ENCODE data around the gene URM1. TPM values are rescaled to one million over a fixed set of nuclear protein-coding genes. Genes with fewer than 3 reads are reported as not detected.
"Not testable (repeated sequence)": the region's sequence is repeated elsewhere in the genome, so short reads cannot be mapped to it uniquely, and the experiment has no call there.

URM1 gene
- polyA plus RNA-seq, 5 donors: 56.5 to 66.1 (median 58.7) TPM

DNA sequence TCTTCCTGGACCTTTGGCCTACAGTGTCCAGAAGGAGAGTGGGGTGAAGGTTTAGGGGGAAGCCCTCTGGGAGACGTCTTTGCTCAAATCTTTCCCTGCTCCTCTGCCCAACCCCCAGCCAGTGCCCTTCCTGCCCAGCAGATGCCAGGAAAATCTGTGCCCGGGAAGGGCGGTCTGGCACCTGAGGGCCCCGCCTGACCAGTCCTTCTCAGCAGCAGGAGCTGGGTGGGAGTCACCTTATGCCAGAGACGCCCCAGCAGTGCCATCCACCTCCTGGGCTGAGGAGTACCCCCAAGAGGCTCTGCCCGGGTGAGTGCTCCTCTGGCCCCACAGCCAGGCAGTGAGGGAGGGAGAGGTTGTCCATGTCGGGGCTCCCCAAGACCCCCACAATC lies 34.6 kb downstream of the URM1 start:
- no peak for DNase-seq

DNA sequence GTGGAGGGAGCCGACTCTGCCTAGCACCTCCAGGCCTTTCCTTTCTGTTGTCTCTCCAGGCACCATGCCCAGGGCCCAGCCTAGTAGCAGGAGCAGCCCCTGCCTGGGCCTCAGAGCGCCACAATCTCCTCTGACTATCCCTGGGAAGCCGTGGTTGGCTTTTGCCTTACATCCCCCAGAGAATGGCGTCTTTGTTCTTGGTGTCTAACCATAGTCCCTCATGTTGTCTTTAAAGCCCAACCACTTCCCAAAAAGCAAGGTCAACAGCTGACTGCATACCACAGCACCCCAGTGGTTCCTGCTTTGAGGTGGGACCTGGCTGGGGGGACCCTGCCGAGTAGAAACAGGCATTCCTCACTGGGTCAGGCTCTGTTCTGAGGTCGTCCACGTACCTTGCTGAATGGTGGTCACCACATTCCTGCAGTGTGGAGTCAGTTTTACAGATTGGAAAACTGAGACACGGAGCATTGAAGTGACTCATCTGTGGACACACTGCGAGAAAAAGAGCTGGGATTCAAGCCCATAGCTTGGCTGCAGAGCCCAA lies 35.7 kb downstream of the URM1 start:
- DNase-seq: no peak

DNA sequence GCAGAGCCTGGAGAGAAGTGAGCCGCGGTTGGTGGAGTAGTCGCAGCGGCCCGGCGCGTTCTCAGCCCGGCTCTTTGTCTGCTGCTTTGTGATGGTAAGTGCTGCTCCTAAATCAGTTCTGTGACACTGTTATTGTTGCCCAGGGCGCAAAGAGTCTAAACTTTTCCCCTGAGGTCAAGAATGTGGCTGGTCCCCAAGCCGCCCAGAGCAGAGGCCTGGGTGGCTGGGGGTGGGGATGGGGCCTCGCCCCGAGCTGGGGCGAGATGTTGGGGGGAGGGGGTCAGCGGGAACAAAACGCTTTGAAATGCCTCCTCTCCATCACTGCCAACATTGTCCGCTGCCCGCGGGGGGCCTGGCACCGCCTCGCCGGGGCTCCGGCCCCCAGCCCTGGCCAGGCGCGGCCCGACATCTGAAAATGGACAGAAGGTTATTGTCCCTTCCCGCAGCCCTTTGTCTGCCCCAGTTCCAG lies 37.8 kb downstream of the URM1 start:
- DNase-seq: no peak

DNA sequence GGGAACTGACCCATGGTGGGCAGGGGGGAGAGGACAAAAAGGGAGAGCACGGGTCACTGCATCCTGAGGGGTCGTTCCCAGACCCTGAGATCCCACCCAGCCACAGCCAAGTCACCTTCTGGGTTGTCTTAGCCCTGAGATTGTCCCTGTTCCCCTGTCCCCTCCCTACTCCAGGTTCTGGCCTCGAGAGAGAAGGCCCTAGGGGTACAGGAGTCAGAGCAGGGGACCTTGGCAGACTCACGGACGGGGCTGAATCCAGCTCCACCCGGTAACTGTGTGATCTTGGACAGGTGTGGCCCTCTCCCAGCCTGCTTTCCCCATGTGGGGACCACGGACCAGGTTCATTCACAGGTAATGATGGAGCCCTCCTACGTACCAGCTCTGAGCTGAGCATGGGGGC lies 38.3 kb downstream of the URM1 start:
- DNase-seq: no peak

DNA sequence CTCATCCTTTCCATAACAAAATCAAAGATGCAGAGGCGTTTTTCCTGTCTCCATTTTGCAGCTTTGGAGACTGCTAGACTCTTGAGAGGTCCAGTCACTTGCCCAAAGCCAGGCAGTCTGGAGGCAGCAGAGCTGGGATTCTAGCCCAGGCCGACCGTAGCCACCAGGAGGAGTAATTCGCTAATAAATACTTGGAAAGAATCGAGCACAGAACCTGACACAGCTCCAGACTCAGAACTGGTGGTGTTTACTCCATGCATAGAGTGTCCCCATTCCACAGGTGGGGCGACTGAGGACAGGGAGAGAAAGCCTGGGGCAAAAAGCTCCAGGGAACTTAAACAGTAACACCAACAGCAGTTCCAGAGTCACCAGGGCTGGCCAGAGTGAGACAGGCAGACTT lies 38.8 kb downstream of the URM1 start:
- no peak for DNase-seq

DNA sequence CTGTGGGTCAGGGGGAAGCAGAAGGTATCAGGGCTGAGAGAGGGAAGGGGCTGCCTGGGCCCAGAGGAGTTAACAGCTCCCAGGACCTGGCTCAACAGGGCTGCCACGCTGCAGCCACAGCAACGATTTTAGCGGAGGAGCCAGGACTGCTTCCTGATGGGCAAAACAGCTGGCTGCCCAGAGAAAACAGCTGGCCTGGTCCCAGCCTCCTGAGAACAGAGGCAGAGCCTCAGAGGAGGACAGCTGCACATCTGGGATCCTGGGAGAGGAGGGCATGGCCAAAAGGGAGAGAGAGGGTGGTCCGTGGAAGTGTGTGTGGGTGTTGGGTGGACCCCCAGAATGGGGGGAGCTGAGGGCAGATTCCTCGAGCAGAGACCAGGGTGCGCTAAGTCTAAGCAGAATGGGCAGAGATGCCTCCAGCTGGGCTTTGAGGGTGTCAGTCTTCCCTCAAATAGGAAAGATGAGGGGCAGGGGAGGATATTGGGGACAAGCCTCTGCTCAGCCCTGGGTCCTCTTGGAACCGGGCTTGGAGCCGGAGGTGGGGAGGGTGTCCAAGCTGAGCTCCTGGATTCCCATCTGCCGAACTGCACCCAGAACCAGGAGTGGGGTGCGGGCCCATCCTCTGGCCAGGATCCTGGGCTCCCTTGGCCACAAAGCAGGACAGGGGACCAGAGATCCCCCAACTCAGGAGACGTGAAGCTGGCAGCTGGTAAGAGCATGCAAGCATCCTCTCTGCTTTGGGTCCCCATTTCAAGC lies 40.4 kb downstream of the URM1 start:
- peak in 1 of 2 donors; percentile 37 for DNase-seq

DNA sequence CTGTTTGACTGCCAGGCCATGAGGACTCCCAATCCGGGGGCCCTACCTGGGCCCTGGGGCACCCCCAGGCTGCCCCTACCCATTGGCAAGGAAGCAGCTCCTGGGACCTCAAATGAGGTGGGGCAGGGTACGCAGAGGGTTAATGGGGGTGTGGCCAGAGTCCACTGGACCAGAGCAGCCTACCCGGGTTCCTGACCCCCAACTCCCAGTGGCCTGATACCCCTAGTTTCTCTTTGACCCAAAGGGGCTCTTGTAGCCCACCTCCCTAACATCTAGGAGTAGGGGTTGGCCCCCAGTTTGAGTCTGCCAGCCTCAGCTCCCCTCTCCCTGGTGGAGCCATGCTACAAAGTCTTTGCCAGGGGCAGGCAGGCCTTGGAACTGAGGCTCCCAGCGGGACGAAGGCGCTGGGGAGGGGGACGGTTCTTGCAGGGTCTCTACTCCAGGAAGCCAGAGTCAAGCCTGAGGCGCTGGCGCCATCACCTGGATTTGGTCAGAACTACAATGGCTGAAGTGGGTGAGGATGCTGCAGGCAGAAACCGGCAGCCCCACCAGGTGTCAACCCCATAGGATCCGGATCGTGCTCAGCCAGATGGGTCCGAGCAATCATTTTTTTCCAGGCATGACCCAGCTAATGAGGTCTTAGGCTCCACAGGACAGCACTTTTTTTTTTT lies 41.1 kb downstream of the URM1 start:
- peak in 1 of 2 donors; percentile 50 for DNase-seq

DNA sequence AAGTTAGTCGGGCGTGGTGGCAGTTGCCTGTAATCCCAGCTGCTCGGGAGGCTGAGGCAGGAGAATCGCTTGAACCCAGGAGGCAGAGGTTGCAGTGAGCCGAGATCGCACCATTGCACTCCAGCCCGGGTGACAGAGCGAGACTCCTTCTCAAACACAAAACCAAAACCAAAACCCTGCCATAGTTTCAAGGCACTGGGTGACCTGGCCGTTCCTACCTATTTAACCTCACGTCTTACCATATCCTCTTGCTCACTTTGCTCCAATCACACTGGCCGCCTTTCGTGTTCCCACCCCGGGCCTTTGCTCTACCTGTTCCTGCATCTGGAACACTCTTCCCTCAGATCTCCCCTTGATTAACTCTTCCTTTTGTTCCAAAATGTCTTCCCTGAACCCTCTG lies 42.6 kb downstream of the URM1 start:
- DNase-seq: not testable (repeated sequence)

DNA sequence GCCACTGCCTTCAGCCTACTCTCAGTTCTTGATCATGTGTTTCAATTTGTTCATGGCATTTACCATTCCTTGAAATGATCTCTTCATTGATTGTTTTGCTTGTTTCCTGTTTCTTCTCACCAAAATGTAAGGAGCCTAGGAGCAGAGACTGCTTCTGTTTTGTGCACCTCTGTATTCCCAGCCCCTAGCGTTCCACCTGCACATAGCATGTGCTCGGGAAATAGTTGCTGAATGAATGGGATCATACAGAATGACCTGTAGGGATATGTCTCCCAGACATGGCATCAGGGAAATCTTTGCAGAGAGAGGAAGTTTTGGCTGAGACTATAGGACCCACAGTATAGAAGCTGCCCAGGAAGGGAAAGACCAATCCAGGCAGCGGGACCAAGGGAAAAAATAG lies 43.3 kb downstream of the URM1 start:
- DNase-seq: no peak

DNA sequence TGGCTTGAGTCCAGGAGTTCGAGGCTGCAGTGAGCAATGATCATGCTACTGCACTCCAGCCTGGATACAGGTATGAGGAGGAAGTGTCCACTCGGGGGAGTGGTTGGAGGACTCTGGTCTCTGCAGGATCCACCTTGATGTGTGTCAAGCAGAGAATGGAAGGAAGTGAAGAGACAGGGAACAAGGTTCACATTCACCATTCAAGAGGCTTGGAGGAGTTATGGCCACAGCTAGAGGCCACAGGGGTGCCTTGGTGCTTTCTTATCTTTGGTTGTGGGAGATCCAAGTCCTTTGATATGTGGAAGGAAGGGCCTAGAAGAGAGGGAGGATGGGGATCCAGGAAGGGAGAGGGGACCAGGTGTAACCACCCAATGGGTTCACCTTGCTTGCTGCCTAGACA lies 44.1 kb downstream of the URM1 start:
- no peak for DNase-seq

DNA sequence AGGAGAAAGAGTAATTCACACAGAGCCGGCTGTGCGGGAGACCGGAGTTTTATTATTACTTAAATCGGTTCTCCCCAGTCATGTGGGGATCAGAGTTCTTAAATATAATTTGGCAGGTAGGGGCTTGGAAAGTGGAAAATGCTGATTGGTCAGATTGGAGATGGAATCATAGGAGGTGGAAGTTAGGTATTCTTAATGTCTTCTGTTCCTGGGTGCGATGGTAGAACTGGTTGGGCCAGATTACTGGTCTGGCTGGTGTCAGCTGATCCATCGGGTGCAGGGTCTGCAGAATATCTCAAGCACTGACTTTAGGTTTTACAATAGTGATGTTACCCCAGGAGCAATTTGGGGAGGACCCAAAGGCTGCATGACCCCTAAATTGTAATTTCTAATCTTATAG lies 44.8 kb downstream of the URM1 start:
- DNase-seq: no peak

DNA sequence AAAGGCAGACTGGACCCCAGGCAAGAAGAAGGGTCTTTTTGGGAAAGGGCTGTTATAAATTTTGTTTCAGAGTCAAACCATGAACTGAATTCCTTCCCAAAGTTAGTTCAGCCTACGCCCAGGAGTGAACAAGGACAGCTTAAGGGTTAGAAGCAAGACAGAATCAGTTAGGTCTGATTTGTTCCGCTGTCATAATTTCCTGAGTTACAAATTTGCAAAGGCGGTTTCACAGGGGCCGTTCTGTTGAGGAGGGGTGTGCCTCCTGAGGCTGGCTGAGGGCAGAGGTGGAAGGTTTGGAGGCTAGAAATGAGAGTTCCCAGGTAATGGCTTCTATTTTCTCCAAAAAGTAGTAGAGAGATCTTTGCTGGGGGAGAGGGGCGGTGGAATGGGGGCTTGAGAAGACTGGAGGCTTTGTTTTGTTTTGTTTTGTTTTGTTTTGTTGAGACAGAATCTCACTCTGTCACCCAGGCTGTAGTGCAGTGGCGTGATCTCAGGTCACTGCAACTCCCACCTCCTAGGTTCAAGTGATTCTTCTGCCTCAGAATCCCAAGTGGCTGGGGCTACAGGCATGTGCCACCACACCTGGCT lies 45.4 kb downstream of the URM1 start:
- no peak for DNase-seq

DNA sequence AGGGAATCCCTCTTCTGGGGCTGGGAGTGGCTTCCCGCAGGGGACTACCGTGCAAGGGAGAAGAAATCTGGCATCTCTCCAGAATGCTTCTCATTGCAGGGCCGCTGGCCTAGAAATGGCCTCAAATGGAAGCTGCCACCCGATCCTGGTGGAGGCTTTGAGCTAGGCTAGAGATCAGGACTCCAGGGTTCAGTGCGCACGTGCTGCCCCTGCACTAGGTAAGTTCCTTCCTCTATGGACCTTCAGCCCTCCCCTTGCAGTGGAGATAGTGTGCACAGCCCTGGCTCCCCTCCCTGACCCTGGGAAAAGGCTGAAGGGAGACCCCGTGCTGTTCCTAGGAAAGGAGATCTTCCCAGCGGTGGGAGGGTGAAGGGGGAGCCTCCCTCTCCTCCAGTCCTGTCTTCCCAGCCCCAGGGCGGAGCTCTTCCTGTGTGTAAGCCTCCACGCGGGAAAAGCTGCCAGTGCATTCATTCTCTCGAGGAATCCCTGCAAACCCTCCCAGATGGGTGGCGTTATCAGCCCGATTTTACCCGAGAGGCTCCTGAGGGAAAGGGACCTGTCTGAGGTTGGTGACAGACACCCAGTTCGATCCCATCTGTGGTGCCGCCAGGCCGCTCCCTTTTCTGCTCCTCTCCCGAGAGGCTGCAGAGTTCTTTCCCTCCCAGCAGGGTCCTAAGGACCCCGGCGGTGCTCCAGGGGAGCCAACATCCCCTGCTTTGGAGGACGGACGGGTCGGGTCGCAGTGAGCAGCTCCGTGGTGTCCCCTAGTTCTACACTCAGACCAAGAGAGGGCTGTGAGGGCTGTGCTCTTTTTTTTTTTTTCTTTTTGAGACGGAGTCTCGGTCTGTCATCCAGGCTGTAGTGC lies 48.1 kb downstream of the URM1 start:
- no peak for DNase-seq

DNA sequence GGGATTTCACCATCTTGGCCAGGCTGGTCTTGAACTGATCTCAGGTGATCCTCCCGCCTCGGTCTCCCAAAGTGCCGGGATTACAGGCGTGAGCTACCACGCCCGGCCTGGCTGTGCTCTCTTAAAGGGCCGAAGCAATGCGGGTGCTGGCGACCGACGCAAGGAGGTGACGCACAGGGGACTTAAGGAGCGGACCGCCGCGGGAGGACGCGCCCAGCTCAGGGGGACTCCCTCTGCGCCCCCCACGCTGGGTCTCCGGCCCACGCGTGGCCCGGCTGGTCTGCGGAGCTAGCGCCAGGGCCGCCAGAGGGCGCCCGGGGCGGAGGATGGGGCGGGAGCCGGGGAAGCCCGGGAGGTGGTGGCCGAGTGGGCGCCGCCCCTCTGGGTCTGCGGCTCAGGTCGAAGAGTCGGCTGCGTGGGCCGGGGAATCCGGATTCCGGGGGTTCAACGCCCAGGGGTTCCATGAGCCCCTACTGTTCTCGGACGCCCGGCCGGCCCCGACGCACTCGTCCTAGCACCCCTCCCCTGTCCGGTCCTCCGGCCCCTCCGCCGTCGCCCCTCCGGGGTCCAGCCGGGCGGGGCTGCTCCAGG lies 49.0 kb downstream of the URM1 start:
- DNase-seq: peak; percentile 72 to 73

DNA sequence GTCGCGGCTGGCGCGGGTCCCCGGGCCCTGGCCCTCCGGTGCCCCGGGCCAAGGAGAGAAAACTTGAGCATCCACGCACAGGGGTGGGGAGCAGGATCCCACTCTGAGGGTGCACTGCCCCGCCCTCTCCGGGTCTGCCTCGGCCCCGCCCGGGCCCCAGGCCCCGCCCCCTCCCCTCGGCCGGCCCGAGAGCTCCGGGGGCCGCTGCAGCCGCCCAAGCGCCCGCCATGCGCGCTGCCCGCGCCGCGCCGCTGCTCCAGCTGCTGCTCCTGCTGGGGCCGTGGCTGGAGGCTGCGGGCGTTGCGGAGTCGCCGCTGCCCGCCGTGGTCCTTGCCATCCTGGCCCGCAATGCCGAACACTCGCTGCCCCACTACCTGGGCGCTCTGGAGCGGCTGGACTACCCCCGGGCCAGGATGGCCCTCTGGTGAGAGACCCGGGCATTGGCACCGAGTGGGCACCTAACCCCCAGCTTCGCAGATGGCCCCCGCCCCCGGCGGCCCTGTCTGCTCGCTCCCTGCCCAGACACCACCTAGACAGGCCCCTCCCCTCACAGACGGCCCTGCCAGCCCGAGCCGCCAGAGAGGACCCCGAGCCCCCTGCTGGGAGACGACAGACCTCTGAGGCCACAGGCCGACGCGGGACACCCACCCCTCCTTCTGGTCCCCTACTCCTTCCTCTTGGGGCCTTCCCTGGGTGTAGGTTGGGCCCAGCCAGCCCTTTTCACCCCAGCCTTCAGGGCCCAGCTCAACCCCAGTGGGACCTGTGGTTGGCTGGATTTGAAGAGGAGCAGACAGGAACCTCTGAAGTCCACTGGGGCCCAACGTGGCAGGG lies 49.7 kb downstream of the URM1 start, which contains the start of gene CERCAM:
Gene CERCAM (plus strand): TSS at position 207 of the 831 bp plus-strand sequence. CDS start 21 bp downstream, at position 228.
- peak; percentile 42 to 70 for DNase-seq

DNA sequence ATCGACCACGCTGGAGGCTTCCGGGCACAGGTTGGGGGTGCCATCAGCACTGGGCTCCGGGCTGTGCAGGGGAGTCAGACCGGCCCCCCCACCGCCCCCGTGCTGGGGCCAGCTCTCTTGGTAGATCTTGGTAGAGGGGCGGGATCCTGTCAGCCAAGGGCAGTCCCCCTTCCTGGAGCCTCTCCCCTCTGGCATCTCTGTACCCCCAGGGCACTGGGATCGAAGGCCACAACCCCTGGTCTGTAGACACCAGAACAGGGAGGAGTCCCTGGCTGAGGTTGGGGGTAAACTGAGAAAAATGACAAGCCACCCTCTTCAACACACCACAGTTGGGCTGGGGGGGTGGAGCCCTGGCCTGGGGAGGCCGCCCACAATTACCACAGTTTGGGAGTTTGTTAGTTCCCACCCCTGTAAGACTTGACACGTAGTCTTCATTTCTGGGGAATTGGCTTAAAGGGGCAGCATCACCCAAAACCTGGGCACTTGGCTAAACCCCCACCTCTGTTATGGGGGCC lies 50.4 kb downstream of the URM1 start:
- no peak for DNase-seq

DNA sequence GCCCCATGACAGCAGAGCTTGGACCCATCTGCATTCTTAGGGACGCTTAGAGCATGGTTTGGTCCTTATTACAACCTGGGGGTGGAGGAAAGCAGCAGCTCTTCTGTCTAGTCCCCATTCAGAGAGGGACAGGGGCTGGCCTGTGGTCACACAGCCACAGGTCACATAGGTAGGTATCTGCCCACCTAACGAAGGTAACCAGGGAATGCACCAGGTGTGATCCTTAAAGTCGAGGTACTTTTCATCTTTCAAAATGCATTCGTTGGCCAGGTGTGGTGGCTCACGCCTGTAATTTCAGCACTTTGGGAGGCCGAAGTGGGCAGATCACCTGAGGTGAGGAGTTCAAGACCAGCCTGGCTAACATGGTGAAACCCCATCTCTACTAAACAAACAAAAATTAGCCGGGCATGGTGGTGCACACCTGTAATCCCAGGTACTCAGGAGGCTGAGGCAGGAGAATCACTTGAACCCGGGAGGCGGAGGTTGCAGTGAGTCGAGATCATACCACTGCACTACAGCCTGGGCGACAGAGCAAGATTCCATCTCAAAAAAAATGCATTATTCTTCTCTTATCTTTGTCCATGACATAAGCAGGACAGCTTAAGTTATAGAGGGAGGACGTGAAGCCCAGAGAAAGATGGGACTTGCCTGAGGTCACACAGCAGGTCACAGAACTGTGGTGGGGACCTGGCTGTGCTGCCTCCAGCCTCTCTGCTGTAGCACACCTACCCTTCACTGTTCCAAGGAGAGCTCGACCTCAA lies 51.0 kb downstream of the URM1 start:
- DNase-seq: not testable (repeated sequence)

DNA sequence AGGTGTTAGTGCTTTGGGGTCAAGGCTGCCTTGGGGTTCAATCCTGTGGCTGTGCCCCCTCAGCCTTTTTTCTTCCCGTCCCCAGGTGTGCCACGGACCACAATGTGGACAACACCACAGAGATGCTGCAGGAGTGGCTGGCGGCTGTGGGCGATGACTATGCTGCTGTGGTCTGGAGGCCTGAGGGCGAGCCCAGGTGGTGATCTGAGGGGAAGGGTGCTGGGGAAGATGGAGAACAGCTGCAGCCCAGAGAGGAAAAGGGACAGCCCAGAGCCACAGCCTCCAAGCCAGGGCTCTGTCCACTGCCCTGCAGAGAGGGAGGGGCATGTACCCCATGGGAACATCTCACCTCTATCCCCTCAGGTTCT lies 51.6 kb downstream of the URM1 start:
- no peak for DNase-seq

DNA sequence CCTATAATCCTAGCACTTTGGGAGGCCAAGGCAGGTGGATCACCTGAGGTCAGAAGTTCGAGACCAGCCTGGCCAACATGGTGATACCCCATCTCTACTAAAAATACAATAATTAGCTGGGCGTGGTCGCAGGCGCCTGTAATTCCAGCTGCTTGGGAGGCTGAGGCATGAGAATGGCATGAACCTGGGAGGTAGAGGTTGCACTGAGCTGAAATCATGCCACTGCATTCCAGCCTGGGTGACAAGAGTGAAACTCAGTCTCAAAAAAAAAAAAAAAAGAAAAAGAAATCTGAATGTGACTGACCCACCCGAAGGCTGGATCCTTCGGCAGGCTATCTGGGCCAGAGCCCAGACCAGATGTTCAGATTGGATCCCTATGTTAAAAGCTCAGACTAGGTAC lies 52.2 kb downstream of the URM1 start:
- not testable (repeated sequence) for DNase-seq
